ENCODE results near the gene OR10D3.

GRCh38 chr11:124150684-124151083, 32.5 kb upstream of the OR10D3 start:
- TF ChIP-seq CTCF (IDR thresholded peaks at IDR 0.05; ENCODE audit: poor library complexity) (no peak), EZH2phosphoT487 (IDR thresholded peaks at IDR 0.05; ENCODE audit: low read depth, severe bottlenecking, unreplicated experiment) (no peak)
